ENCODE results near the gene RWDD3. TPM values are rescaled to one million over a fixed set of nuclear protein-coding genes. Genes with fewer than 3 reads are reported as not detected.

The RWDD3 gene
- total and polyA plus RNA-seq, 10 of the 15 experiments (the other 5 are each of a cell fraction or from before 2014, with no cell fraction given) = 9.8 to 42.9 (median 21.4) TPM

DNA sequence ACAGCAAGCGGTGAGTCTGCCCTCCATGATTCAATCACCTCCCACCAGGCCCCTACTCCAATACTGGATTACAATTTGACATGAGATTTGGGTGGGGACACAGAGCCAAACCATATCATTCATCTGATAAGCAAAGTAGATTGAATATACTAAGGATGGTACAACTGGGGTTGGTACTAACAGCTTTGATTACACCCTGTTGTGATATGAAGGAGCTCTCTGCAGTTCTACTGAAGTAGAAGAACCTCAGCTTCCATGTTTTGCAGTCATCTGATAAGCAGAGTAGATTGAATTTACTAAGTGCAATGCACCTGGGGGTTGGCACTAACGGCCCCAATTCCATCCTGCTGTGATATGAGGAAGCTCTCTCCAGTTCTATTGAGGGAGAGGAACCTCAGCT lies 31.1 kb downstream of the RWDD3 start (continued):
- TF ChIP-seq, protein P1, sequence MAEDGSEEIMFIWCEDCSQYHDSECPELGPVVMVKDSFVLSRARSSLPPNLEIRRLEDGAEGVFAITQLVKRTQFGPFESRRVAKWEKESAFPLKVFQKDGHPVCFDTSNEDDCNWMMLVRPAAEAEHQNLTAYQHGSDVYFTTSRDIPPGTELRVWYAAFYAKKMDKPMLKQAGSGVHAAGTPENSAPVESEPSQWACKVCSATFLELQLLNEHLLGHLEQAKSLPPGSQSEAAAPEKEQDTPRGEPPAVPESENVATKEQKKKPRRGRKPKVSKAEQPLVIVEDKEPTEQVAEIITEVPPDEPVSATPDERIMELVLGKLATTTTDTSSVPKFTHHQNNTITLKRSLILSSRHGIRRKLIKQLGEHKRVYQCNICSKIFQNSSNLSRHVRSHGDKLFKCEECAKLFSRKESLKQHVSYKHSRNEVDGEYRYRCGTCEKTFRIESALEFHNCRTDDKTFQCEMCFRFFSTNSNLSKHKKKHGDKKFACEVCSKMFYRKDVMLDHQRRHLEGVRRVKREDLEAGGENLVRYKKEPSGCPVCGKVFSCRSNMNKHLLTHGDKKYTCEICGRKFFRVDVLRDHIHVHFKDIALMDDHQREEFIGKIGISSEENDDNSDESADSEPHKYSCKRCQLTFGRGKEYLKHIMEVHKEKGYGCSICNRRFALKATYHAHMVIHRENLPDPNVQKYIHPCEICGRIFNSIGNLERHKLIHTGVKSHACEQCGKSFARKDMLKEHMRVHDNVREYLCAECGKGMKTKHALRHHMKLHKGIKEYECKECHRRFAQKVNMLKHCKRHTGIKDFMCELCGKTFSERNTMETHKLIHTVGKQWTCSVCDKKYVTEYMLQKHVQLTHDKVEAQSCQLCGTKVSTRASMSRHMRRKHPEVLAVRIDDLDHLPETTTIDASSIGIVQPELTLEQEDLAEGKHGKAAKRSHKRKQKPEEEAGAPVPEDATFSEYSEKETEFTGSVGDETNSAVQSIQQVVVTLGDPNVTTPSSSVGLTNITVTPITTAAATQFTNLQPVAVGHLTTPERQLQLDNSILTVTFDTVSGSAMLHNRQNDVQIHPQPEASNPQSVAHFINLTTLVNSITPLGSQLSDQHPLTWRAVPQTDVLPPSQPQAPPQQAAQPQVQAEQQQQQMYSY (CRISPR knock-in tag; IDR thresholded peaks at IDR 0.05) = no peak
- no peak for TF ChIP-seq NR2F1 (conservative IDR thresholded peaks at IDR 0.05)
- TF ChIP-seq SREBF2 (IDR thresholded peaks at IDR 0.05; ENCODE audit: low read length) = no peak
- no peak for TF ChIP-seq FOXK2 (IDR thresholded peaks at IDR 0.05)
- TF ChIP-seq NFYA (IDR thresholded peaks at IDR 0.05; ENCODE audit: borderline replicate concordance, low read depth, low read length) = no peak
- no peak for TF ChIP-seq PML (IDR thresholded peaks at IDR 0.05; ENCODE audit: low read length)
- no peak for TF ChIP-seq SMAD5 (IDR thresholded peaks at IDR 0.05; ENCODE audit: low read depth)
- TF ChIP-seq MEF2B (IDR thresholded peaks at IDR 0.05; ENCODE audit: partially characterized antibody, poor library complexity, severe bottlenecking) = no peak
- no peak for TF ChIP-seq RAD51 (IDR thresholded peaks at IDR 0.05)

DNA sequence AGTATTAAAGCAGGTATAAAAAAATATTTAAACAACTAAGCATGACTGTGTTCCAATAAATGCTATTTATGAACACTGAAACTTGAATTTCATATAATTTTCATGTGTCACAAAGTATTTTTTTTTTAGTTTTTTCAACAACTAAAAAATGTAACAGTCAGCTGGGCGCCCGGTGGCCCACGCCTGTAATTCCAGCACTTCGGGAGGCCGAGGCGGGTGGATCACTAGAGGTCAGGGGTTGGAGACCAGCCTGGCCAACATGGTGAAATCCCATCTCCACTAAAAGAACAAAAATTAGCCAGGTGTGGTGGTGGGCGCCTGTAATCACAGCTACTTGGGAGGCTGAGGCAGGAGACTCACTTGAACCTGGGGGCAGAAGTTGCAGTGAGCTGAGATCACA lies 42.4 kb downstream of the RWDD3 start:
- Histone ChIP-seq H3K4me2 (ENCODE audit: control insufficient read depth, insufficient read depth) (no peak overlapping the region), H3K4me1 (ENCODE audit: control insufficient read depth, insufficient read depth, low read length) (no peaks in the 10 kb centered on the region), H3K27me3 (replicated peaks in 1 of 2; ENCODE audit: control insufficient read depth in 2 of 2, insufficient read depth in 2 of 2, low read length in 1 of 2) (no peaks in the 10 kb centered on the region), H4K20me1 (ENCODE audit: control insufficient read depth, insufficient read depth) (no peaks in the 10 kb centered on the region), H3K9ac (ENCODE audit: control insufficient read depth, insufficient read depth, low read length) (no peak overlapping the region), H3K79me2 (ENCODE audit: control insufficient read depth, insufficient read depth, low read length) (no peaks in the 10 kb centered on the region), H2AFZ (ENCODE audit: control insufficient read depth, low read depth, low read length) (no peak overlapping the region), H3K4me3 (no peak overlapping the region), H3K27ac (ENCODE audit: control insufficient read depth, insufficient read depth) (no peak overlapping the region), H3K9me3 (replicated peaks; ENCODE audit: control insufficient read depth, insufficient read depth, low read length) (no peaks in the 10 kb centered on the region), H3K36me3 (ENCODE audit: control insufficient read depth in 2 of 2, insufficient read depth in 2 of 2, low read length in 1 of 2) (no peaks in the 10 kb centered on the region)
- in situ Hi-C loops (cut with MboI) (no loop called here), intact Hi-C loops (cut with micrococcal nuclease; ENCODE audit: unreplicated experiment) (no loop called here)
- POLR2A ChIA-PET = no interaction called here
- DNase-seq (ENCODE audit: low read depth, low spot score) (no peak), FAIRE-seq (no peak), ATAC-seq (no peak)
- CTCF ChIA-PET = no interaction called here
- SMC1A ChIA-PET (ENCODE audit: uncharacterized antibody, unreplicated experiment) = interaction anchor here (0.6 kb wide), 2 partner anchors 13 to 203 kb away, joined by 3 read pairs; partner anchors contain the start of gene ALG14
- RAD21 ChIA-PET (ENCODE audit: unreplicated experiment) = no interaction called here
- BruUV-seq (replicated peaks) = no TSS peak
- 62% methylated on average over 7 of the region's 7 CpGs for WGBS (ENCODE audit: insufficient coverage, insufficient replicate concordance, low lambda C conversion rate, missing lambda C conversion rate)
- no peak for TF ChIP-seq YBX1 (IDR thresholded peaks at IDR 0.05)
- TF ChIP-seq, protein P2, sequence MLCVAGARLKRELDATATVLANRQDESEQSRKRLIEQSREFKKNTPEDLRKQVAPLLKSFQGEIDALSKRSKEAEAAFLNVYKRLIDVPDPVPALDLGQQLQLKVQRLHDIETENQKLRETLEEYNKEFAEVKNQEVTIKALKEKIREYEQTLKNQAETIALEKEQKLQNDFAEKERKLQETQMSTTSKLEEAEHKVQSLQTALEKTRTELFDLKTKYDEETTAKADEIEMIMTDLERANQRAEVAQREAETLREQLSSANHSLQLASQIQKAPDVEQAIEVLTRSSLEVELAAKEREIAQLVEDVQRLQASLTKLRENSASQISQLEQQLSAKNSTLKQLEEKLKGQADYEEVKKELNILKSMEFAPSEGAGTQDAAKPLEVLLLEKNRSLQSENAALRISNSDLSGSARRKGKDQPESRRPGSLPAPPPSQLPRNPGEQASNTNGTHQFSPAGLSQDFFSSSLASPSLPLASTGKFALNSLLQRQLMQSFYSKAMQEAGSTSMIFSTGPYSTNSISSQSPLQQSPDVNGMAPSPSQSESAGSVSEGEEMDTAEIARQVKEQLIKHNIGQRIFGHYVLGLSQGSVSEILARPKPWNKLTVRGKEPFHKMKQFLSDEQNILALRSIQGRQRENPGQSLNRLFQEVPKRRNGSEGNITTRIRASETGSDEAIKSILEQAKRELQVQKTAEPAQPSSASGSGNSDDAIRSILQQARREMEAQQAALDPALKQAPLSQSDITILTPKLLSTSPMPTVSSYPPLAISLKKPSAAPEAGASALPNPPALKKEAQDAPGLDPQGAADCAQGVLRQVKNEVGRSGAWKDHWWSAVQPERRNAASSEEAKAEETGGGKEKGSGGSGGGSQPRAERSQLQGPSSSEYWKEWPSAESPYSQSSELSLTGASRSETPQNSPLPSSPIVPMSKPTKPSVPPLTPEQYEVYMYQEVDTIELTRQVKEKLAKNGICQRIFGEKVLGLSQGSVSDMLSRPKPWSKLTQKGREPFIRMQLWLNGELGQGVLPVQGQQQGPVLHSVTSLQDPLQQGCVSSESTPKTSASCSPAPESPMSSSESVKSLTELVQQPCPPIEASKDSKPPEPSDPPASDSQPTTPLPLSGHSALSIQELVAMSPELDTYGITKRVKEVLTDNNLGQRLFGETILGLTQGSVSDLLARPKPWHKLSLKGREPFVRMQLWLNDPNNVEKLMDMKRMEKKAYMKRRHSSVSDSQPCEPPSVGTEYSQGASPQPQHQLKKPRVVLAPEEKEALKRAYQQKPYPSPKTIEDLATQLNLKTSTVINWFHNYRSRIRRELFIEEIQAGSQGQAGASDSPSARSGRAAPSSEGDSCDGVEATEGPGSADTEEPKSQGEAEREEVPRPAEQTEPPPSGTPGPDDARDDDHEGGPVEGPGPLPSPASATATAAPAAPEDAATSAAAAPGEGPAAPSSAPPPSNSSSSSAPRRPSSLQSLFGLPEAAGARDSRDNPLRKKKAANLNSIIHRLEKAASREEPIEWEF (IDR thresholded peaks at IDR 0.05; ENCODE audit: insufficient replicate concordance, low read depth, low read length) = no peak
- no peak for TF ChIP-seq RAD21 (IDR thresholded peaks at IDR 0.05; ENCODE audit: insufficient read depth, low read depth, low read length)
- TF ChIP-seq POU2F2 (IDR thresholded peaks at IDR 0.05; ENCODE audit: borderline replicate concordance, low read depth, low read length) = no peak
- TF ChIP-seq, protein P3, sequence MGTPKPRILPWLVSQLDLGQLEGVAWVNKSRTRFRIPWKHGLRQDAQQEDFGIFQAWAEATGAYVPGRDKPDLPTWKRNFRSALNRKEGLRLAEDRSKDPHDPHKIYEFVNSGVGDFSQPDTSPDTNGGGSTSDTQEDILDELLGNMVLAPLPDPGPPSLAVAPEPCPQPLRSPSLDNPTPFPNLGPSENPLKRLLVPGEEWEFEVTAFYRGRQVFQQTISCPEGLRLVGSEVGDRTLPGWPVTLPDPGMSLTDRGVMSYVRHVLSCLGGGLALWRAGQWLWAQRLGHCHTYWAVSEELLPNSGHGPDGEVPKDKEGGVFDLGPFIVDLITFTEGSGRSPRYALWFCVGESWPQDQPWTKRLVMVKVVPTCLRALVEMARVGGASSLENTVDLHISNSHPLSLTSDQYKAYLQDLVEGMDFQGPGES (IDR thresholded peaks at IDR 0.05) = no peak
